BLaER1 treated with 17β-estradiol and CSF1 and Interleukin-3, amounts not matched to agents 10 nM and 100 nM (cell line): ENCODE measurements around the gene KLHL10.
A peak's percentile ranks its signal among the peaks of the same experiment; 100 is the strongest.
"Not testable (repeated sequence)": the region's sequence is repeated elsewhere in the genome, so short reads cannot be mapped to it uniquely, and the experiment has no call there.

Experiments used
- H3K27ac ChIP-seq, 11 experiments: shearing (Covaris generic); formaldehyde crosslinking; 2 replicates each; pipeline ENCODE4 v1.8.1; 2022
- H3K27me3 ChIP-seq, 11 experiments: shearing (Covaris generic); formaldehyde crosslinking; 2 replicates each; pipeline ENCODE4 v1.8.1; 2022
- H3K36me3 ChIP-seq, 11 experiments: shearing (Covaris generic); formaldehyde crosslinking; 2 replicates each; pipeline ENCODE4 v1.8.1; 2022
- H3K4me1 ChIP-seq, 10 experiments: shearing (Covaris generic); formaldehyde crosslinking; 2 replicates each; pipeline ENCODE4 v1.8.1; 2022
- H3K4me2 ChIP-seq, 11 experiments: shearing (Covaris generic); formaldehyde crosslinking; 2 replicates each; pipeline ENCODE4 v1.8.1; 2022
- H3K4me3 ChIP-seq, 10 experiments: shearing (Covaris generic); formaldehyde crosslinking; 2 replicates each; pipeline ENCODE4 v1.8.1; 2022
- H3K9ac ChIP-seq, 11 experiments: shearing (Covaris generic); formaldehyde crosslinking; 2 replicates each; pipeline ENCODE4 v1.8.1; 2022
- H3K9me3 ChIP-seq, 11 experiments: shearing (Covaris generic); formaldehyde crosslinking; replicated peaks in 1 of 11; 2 replicates each; pipeline ENCODE4 v1.8.1; 2022
- H4K20me1 ChIP-seq, 11 experiments: shearing (Covaris generic); formaldehyde crosslinking; 2 replicates each; pipeline ENCODE4 v1.8.1; 2022
- Cebpa-rat ChIP-seq, 11 experiments: shearing (Covaris generic); IDR thresholded peaks; 2 replicates each; pipeline ENCODE4 v1.8.1; 2022

KLHL10 gene

DNA sequence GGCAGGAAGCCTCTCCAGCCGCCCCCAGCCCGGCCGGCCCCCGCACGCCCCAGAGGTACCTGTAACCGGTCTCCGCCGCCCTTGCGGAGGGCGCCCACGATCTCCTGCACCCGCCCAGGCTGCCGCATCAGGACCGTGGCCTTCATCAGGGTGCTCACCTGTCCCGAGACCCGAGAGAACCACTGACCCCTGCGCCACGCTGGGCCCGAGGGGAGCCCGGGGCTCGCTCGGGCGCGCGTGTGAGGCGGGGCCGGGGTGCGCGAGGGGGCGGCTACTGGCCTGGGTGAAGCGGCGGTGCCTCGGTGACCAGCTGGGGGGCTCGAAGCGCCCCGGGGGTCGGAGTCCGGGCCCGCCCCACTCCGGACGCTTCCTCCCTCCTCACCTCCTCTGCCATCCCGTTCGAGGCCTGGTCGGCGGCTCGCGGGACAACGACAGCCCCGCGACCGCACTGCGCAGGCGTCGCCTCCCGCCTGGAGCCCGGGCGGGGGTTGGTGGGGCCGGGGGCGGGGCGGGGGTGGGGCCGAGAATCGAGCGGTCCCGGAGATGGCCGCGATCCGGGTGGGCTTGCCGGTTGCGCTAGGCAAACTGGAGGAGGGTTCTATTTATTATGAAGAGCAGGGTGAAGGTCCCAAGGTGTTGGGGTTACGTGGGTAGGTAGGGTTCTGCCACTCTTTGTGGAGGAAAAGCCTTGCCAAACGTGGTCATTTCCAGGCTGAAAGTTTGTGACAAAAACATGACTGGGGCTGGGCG is 1.6 kb upstream of the KLHL10 start, which contains the start of gene NT5C3B:
NT5C3B (minus strand) TSS at position 433 of the 750 bp plus-strand sequence; CDS start at position 394, 39 bp downstream.
- no peaks in the 10 kb centered on the region for H3K9me3 ChIP-seq
- H3K9ac ChIP-seq = peak within 1 kb of the TSS; percentile 87 to 92 (median 91)
- H3K4me3 ChIP-seq = peak within 1 kb of the TSS; percentile 87 to 100 (median 94)
- H3K4me1 ChIP-seq = peaks cover 18 to 25% (median 19%) of the 10 kb centered on the region in 10 experiments
- H4K20me1 ChIP-seq = peaks cover 0 to 10% (median 0%) of the 10 kb centered on the region in 11 experiments; a peak in 4 of 22 replicates
- no peaks in the 10 kb centered on the region for H3K27me3 ChIP-seq
- peaks cover 27 to 39% (median 32%) of the 10 kb centered on the region in 11 experiments for H3K36me3 ChIP-seq
- no peak for TF ChIP-seq Cebpa-rat (IDR thresholded peaks at IDR 0.05)
- H3K27ac ChIP-seq = peak within 1 kb of the TSS; percentile 78 to 88 (median 84)
- peak within 1 kb of the TSS; percentile 82 to 96 (median 90) for H3K4me2 ChIP-seq

DNA sequence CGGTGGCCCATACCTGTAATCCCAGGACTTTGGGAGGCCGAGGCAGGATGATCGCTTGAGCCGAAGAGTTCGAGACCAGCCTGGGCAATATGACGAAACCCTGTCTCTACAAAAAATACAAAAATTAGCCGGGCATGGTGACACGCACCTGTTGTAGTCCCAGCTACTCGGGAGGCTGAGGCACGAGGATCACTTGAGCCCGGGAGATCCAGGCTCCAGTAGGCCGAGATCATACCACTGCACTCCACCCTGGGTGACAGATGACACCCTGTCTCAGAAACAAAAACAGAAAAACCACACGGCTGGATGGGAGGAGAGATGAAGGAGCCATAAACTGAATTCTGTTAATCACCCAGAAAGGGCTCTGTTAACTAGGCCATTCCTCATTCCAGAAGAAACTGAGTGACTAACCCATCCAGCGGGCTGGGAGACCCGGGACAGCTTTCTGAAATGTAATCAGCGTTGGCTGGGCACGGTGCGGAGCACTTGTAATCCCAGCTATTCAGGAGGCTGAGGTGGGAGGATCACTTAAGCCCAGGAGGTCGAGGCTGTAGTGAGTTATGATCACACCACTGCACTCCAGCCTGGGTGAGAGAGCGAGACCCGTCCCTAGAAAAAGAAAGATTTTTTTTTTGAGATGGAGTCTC is 952 bp upstream of the KLHL10 start:
- peak overlapping the region; percentile 87 to 100 (median 94) for H3K4me3 ChIP-seq
- H3K9me3 ChIP-seq = no peaks in the 10 kb centered on the region
- peaks cover 11 to 22% (median 18%) of the 10 kb centered on the region in 10 experiments for H3K4me1 ChIP-seq
- no peaks in the 10 kb centered on the region for H3K27me3 ChIP-seq
- peaks cover 21 to 32% (median 25%) of the 10 kb centered on the region in 11 experiments for H3K36me3 ChIP-seq
- no peak for TF ChIP-seq Cebpa-rat (IDR thresholded peaks at IDR 0.05)
- H3K4me2 ChIP-seq = peak overlapping the region; percentile 77 to 96 (median 89)
- H3K9ac ChIP-seq = peak overlapping the region; percentile 17 to 92 (median 91); a peak in 17 of 22 replicates
- H3K27ac ChIP-seq = peak overlapping the region in 1 of 11 experiments; percentile 4; a peak in 1 of 22 replicates
- peaks cover 0 to 10% (median 0%) of the 10 kb centered on the region in 11 experiments; a peak in 3 of 22 replicates for H4K20me1 ChIP-seq

DNA sequence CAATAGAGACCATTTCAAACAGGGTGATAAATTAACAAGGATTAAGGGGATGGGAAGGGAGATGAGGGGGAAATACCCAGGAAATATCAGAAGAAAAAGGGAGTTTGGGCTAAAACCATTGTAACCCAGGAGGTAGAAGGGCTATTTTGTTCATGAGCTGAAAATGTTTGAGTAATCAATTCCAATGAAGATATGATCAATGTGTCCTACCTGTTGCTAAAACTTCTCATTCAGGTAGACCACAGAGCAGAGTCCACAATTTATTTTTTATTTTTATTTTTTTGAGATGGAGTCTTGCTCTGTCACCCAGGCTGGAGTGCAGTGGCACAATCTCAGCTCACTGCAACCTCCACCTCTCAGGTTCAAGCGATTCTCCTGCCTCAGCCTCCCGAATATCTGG is 1.8 kb downstream of the KLHL10 start:
- not testable (repeated sequence) for H3K36me3 ChIP-seq, H4K20me1 ChIP-seq, H3K27me3 ChIP-seq, H3K4me3 ChIP-seq, H3K4me2 ChIP-seq, H3K27ac ChIP-seq, H3K9ac ChIP-seq, H3K9me3 ChIP-seq
- H3K4me1 ChIP-seq = peaks cover 9 to 18% (median 16%) of the 10 kb centered on the region in 10 experiments

- not testable (repeated sequence) for H3K4me3 ChIP-seq, H3K4me1 ChIP-seq, H3K27me3 ChIP-seq, H3K9me3 ChIP-seq, H3K27ac ChIP-seq, H3K36me3 ChIP-seq, H3K9ac ChIP-seq, H4K20me1 ChIP-seq
- peak overlapping the region in 2 of 11 experiments; percentile 6 to 11; a peak in 2 of 22 replicates for H3K4me2 ChIP-seq
These were observed 3.2 kb downstream of the KLHL10 start for GRCh38 chr17:41840781-41841180.

- Histone ChIP-seq H3K27me3 (no peaks in the 10 kb centered on the region), H3K27ac (no peak overlapping the region), H3K4me1 (peaks cover 8 to 16% (median 12%) of the 10 kb centered on the region in 10 experiments; a peak in 19 of 20 replicates), H3K9ac (no peak overlapping the region), H3K4me2 (no peak overlapping the region), H3K36me3 (peaks cover 0 to 16% (median 11%) of the 10 kb centered on the region in 11 experiments; a peak in 18 of 22 replicates), H4K20me1 (peaks cover 0 to 33% (median 14%) of the 10 kb centered on the region in 11 experiments; a peak in 11 of 22 replicates), H3K9me3 (no peaks in the 10 kb centered on the region), H3K4me3 (no peak overlapping the region)
- TF ChIP-seq Cebpa-rat (IDR thresholded peaks at IDR 0.05) = no peak
These were observed 7.3 kb downstream of the KLHL10 start for GRCh38 chr17:41844971-41845370.

GRCh38 chr17:41848788-41849187 is 11.2 kb downstream of the KLHL10 start:
- no peak for TF ChIP-seq Cebpa-rat (IDR thresholded peaks at IDR 0.05)
- Histone ChIP-seq H3K4me2 (peak overlapping the region in 5 of 11 experiments; percentile 25 to 61 (median 47); a peak in 10 of 22 replicates), H3K36me3 (peaks cover 6 to 46% (median 36%) of the 10 kb centered on the region in 11 experiments), H3K9ac (peak overlapping the region in 1 of 11 experiments; percentile 38; a peak in 1 of 22 replicates), H3K27ac (peak overlapping the region in 4 of 11 experiments; percentile 16 to 46 (median 21); a peak in 4 of 22 replicates), H4K20me1 (peaks cover 3 to 72% (median 52%) of the 10 kb centered on the region in 11 experiments; a peak in 15 of 22 replicates), H3K4me3 (no peak overlapping the region), H3K27me3 (no peaks in the 10 kb centered on the region), H3K4me1 (peaks cover 30 to 42% (median 36%) of the 10 kb centered on the region in 10 experiments), H3K9me3 (no peaks in the 10 kb centered on the region)

DNA sequence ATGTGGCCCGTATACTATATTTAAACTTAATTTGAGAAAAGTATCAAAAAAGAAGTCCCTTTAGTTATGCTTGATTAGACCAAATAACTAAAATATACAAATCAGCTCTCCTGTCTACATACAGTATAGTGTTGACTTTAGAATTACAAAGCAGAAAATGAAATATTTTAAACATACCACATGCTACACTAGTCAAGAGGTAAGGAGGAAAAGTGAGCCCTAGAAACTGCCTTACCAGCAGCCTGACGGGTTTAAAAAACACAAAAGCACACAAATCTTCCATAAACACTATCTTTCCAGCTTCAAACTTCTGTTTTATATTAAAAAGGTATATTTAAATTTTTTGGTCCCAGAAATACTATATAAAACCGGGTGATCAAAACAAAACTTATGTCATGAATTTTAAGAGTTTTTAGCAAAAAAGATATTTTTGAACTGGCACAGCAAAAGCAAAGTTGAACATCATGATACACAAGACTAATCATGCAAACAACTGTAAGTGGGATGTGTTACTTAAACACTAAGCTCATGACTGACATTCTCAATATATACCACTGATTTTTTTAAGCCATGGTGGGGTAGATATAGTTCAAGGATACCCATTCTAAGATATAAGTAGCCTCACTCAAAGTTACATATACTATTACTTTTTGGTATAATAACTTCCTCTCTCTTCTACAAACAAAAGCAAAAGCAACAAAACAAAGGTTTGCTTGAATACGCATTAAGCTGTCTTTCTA is 11.8 kb downstream of the KLHL10 start:
- H3K4me1 ChIP-seq = peaks cover 30 to 42% (median 36%) of the 10 kb centered on the region in 10 experiments
- H4K20me1 ChIP-seq = peaks cover 3 to 78% (median 59%) of the 10 kb centered on the region in 11 experiments; a peak in 15 of 22 replicates
- H3K36me3 ChIP-seq = peaks cover 12 to 52% (median 42%) of the 10 kb centered on the region in 11 experiments
- TF ChIP-seq Cebpa-rat (IDR thresholded peaks at IDR 0.05) = no peak
- H3K9ac ChIP-seq = peak overlapping the region in 2 of 11 experiments; percentile 16 to 38; a peak in 3 of 22 replicates
- H3K9me3 ChIP-seq = no peaks in the 10 kb centered on the region
- peak overlapping the region in 6 of 11 experiments; percentile 10 to 46 (median 22); a peak in 8 of 22 replicates for H3K27ac ChIP-seq
- H3K4me3 ChIP-seq = no peak overlapping the region
- H3K4me2 ChIP-seq = peak overlapping the region in 10 of 11 experiments; percentile 25 to 67 (median 48); a peak in 17 of 22 replicates
- no peaks in the 10 kb centered on the region for H3K27me3 ChIP-seq

DNA sequence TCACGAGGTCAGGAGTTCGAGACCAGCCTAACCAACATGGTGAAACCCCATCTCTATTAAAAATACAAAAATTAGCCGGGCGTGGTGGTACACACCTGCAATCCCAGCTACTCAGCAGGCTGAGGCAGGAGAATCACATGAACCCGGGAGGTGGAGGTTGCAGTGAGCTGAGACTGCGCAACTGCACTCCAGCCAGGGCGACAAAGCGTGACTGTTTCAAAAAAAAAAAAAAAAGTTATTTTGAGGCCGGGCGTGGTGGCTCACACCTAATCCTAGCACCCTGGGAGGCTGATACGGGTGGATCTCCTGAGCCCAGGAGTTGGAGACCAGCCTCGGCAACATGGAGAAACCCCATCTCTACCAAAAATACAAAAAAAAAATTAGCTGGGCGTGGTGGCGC is 13.8 kb downstream of the KLHL10 start:
- peak overlapping the region; percentile 25 to 67 (median 47); a peak in 20 of 22 replicates for H3K4me2 ChIP-seq
- not testable (repeated sequence) for H3K9me3 ChIP-seq, H3K4me3 ChIP-seq, H3K27me3 ChIP-seq, H3K27ac ChIP-seq
- H4K20me1 ChIP-seq = peaks cover 3 to 98% (median 76%) of the 10 kb centered on the region in 11 experiments; a peak in 17 of 22 replicates
- peaks cover 30 to 40% (median 36%) of the 10 kb centered on the region in 10 experiments for H3K4me1 ChIP-seq
- H3K9ac ChIP-seq = 0 out of 22 replicates have a peak overlapping the region, but pooled peaks of 1 of the 11 experiments have one; percentile 10
- peaks cover 18 to 63% (median 53%) of the 10 kb centered on the region in 11 experiments for H3K36me3 ChIP-seq
